Activated CD4-positive, alpha-beta T cell treated with anti-CD3 and anti-CD28 coated beads for 36 hours (primary cell): ENCODE results near the gene MALSU1. TPM values are rescaled to one million over a fixed set of nuclear protein-coding genes. Genes with fewer than 3 reads are reported as not detected.
A peak's percentile ranks its signal among the peaks of the same experiment; 100 is the strongest.
"Not testable (repeated sequence)": the region's sequence is repeated elsewhere in the genome, so short reads cannot be mapped to it uniquely, and the experiment has no call there.

ENCODE experiments used
- ATAC-seq: fragments of 200-7000 bp; cut with Tn5 transposase; one replicate; pipeline ENCODE4 v1.10.0; 2021; ENCODE audit warnings: mild to moderate bottlenecking, moderate library complexity
- CTCF ChIA-PET: fragments of 350-600 bp; sonication (Branson Sonifier 250); formaldehyde crosslinking; loops from one replicate; lab custom pipeline; 2021; ENCODE audit warnings: antibody characterized with exemption; lab: Charles Lee
- POLR2A ChIA-PET: fragments of 350-600 bp; sonication (Branson Sonifier 250); formaldehyde crosslinking; loops from one replicate; lab custom pipeline; 2021; ENCODE audit warnings: antibody characterized with exemption, inconsistent platforms; lab: Charles Lee
- DNase-seq: peaks from one replicate; pipeline ENCODE4 v3.0.0-alpha.2; 2020
- H3K27ac Mint-ChIP-seq: one replicate; pipeline ENCODE4 v1.8.0; 2021; ENCODE audit warnings: mixed read lengths
- H3K27me3 Mint-ChIP-seq: one replicate; pipeline ENCODE4 v1.8.0; 2021; ENCODE audit warnings: mixed read lengths
- H3K36me3 Mint-ChIP-seq: one replicate; pipeline ENCODE4 v1.8.0; 2021; ENCODE audit warnings: low read depth, mixed read lengths
- H3K4me1 Mint-ChIP-seq: one replicate; pipeline ENCODE4 v1.8.0; 2021; ENCODE audit warnings: mixed read lengths
- H3K4me3 Mint-ChIP-seq: one replicate; pipeline ENCODE4 v1.8.0; 2021; ENCODE audit warnings: mild to moderate bottlenecking, moderate library complexity, mixed read lengths
- H3K9me3 Mint-ChIP-seq: one replicate; pipeline ENCODE4 v1.8.0; 2021; ENCODE audit warnings: low read depth, mixed read lengths
- intact Hi-C, 2 experiments: fragments of 100-400 bp; cut with DNase I in 1 of 2; cut with micrococcal nuclease in 1 of 2; formaldehyde crosslinking; loops; one replicate each; pipeline versions ENCODE4 v1.14.2 to v1.15.1; 2022 to 2024; cut with DNase I, micrococcal nuclease
- total RNA-seq, 2 experiments: library from RNA; stranded (reverse); gene quantifications; one replicate each; pipeline ENCODE4 v1.2.3, GENCODE V29; 2021

The MALSU1 gene
- total RNA-seq, 2 experiments from 2014 or later: 97.7 to 98.4 TPM

DNA sequence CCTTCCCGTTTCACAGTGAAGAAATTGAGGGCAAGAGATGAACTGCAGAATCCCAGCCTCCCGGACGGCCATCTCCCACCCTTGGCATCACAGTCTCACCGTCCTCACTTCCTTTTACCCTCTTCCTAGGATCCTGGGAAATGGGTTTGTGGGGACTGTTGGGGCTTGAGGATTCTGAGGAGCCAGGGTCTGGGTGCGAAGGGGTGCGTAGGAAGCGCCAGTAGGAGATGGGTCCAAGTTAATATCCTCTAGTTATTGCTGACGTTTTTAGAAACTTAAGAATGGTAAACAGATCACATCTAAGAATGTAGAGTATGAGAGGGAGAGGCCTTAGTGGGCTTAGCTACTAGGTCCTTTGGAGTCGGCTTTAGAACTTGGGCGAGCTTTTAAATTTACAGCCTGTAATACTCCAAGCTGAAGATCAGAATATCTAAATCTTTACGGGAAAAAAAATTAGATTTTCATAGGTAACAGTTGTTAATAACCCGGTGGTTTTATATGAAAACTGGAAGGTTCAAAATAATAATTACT, 696 bp downstream of the MALSU1 start:
- H3K4me3 Mint-ChIP-seq: peak overlapping the region; percentile 98
- H3K9me3 Mint-ChIP-seq: peaks cover 4% of the 10 kb centered on the region
- peaks cover 45% of the 10 kb centered on the region for H3K4me1 Mint-ChIP-seq
- H3K27me3 Mint-ChIP-seq: no peaks in the 10 kb centered on the region
- DNase-seq (no peak), ATAC-seq (peak; percentile 3)
- ChIA-PET CTCF (interaction anchor here (0.7 to 1.3 kb wide), 4 partner anchors 17 to 48 kb away, joined by 3 to 12 read pairs (median 4); no protein-coding TSS in a partner anchor), POLR2A (no interaction called here)
- H3K36me3 Mint-ChIP-seq: peaks cover 37% of the 10 kb centered on the region
- peak overlapping the region; percentile 97 for H3K27ac Mint-ChIP-seq
- intact Hi-C loops: loop anchor here (1.0 to 5.0 kb wide), 11 partner anchors 23 to 295 kb away; partner anchors contain the start of genes HYCC1 (in 1 of the 2), KLHL7 (in 1 of the 2) and TRA2A (in 1 of the 2)

DNA sequence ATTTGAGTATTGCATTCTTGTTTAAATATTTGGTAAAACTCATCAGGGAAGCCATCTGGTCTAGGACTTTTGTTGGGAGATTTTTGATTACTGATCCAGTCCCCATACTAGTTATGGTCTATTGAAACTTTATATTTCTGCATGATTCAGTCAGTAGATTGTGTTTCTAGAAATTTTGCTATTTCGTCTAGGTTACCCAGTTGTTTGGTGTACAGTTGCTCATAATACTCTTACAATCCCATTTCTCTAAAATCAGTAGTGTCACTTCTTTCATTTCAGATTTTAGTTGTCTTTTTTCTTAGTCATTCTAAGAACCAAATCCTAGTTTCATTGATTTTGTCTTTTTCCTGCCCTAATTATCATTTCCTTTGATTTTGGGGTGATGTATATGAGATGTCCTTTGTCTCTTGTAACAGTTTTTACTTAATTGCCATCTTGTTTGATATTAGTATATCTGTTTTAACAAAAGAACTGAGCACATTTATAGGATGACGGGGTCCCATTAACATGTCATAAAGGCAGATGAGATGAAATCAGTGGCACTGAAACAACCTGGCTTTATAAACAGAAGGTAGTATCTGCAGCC, 7.9 kb downstream of the MALSU1 start:
- ChIA-PET POLR2A (interaction anchor here (0.6 kb wide), 1 partner anchor 49 kb away, joined by 3 read pairs; no protein-coding TSS in a partner anchor), CTCF (no interaction called here)
- H3K27ac Mint-ChIP-seq: peak overlapping the region; percentile 56
- H3K4me3 Mint-ChIP-seq: no peak overlapping the region
- peaks cover 47% of the 10 kb centered on the region for H3K4me1 Mint-ChIP-seq
- ATAC-seq (peak; percentile 85), DNase-seq (no peak)
- intact Hi-C loops: loop anchor here (1.0 kb wide), 2 partner anchors 50 to 66 kb away; no protein-coding TSS in a partner anchor
- H3K9me3 Mint-ChIP-seq: no peaks in the 10 kb centered on the region
- H3K27me3 Mint-ChIP-seq: no peaks in the 10 kb centered on the region
- H3K36me3 Mint-ChIP-seq: peaks cover 66% of the 10 kb centered on the region

GRCh38 chr7:23308754-23309153, 9.6 kb downstream of the MALSU1 start:
- DNase-seq: no peak
- no peak for ATAC-seq
- intact Hi-C loops: no loop called here
- ChIA-PET CTCF (interaction anchor here (1.0 kb wide), 1 partner anchor 14 kb away, joined by 3 read pairs; no protein-coding TSS in a partner anchor), POLR2A (no interaction called here)
- Mint-ChIP-seq H3K27ac (no peak overlapping the region), H3K9me3 (no peaks in the 10 kb centered on the region), H3K4me3 (no peak overlapping the region), H3K4me1 (peaks cover 36% of the 10 kb centered on the region), H3K27me3 (no peaks in the 10 kb centered on the region), H3K36me3 (peaks cover 54% of the 10 kb centered on the region)

GRCh38 chr7:23312141-23312540, 13.0 kb downstream of the MALSU1 start:
- H3K27ac Mint-ChIP-seq: not testable (repeated sequence)

DNA sequence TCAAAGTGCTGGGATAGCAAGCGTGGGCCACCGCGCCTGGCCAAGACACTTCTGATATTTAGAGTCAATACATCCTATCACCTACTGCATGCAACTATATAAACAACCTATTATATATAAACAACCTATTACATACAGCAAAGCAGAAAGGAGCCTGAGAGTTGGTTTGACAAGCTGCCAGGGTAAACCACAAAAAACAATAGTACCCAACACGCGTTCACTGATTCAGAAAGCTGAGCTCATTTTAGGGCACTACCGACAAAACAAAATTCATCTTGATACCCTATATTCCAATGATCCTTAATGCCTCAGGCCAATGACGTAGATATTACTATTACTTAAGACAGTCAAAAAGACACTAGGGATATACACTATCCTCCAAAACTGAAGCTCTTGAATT, 16.2 kb downstream of the MALSU1 start:
- DNase-seq (no peak), ATAC-seq (no peak)
- intact Hi-C loops: no loop called here
- Mint-ChIP-seq H3K27ac (no peak overlapping the region), H3K27me3 (peaks cover 3% of the 10 kb centered on the region), H3K36me3 (peaks cover 3% of the 10 kb centered on the region), H3K4me1 (peaks cover 5% of the 10 kb centered on the region), H3K4me3 (no peak overlapping the region), H3K9me3 (no peaks in the 10 kb centered on the region)
- CTCF ChIA-PET: interaction anchor here (0.6 to 0.8 kb wide), 2 partner anchors 44 to 272 kb away, joined by 4 read pairs; no protein-coding TSS in a partner anchor
- POLR2A ChIA-PET: no interaction called here

More at GRCh38 chr7:23312141-23312540, 13.0 kb downstream of the MALSU1 start:
- H3K4me1 Mint-ChIP-seq: peaks cover 12% of the 10 kb centered on the region
- intact Hi-C loops, DNase-seq, H3K4me3 Mint-ChIP-seq, H3K27me3 Mint-ChIP-seq, POLR2A ChIA-PET, ATAC-seq, H3K9me3 Mint-ChIP-seq: not testable (repeated sequence)
- peaks cover 29% of the 10 kb centered on the region for H3K36me3 Mint-ChIP-seq
- CTCF ChIA-PET: interaction anchor here (1.5 kb wide), 1 partner anchor 17 kb away, joined by 4 read pairs; no protein-coding TSS in a partner anchor

DNA sequence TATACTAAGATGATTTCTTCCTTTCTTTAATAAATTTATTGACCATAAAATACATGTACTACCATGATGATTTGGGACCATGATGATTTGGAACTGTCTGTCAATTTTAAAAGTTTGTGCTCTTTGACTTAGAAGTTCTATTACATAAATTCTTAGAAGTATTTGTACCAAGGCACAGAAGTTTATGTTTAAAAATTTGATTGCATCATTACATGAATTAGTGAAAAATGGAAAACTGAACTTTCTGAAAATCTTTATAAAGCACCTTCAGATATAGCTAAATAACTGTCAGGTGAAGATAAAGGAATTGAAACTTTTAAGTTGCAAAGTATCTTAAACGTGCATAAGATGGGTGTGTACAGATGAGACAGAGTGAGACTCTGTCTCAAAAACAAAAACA, 32.0 kb downstream of the MALSU1 start:
- ChIA-PET CTCF (no interaction called here), POLR2A (no interaction called here)
- Mint-ChIP-seq H3K27me3 (peaks cover 4% of the 10 kb centered on the region), H3K9me3 (no peaks in the 10 kb centered on the region), H3K27ac (no peak overlapping the region), H3K4me1 (no peaks in the 10 kb centered on the region), H3K4me3 (no peak overlapping the region), H3K36me3 (no peaks in the 10 kb centered on the region)
- intact Hi-C loops: no loop called here
- DNase-seq (no peak), ATAC-seq (no peak)

DNA sequence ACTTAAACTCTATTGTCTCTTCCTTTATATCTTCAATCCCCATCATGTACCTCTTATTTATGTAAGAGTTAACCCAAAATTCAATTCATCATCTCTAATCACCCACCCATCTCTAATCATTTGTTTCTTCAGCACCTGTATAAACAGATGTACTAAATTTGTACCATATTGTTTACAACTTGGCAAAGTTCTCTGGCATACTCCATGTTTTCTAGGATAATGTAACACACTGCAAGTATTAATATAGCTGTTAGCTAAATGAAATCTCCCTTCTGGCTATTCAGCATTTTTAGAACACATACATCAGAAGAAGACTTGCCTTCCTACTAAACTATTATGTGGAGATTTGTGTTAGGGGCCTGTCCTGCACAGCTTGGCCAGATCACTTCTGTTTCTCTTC, 33.1 kb downstream of the MALSU1 start:
- Mint-ChIP-seq H3K9me3 (no peaks in the 10 kb centered on the region), H3K4me3 (no peak overlapping the region), H3K27ac (no peak overlapping the region), H3K36me3 (no peaks in the 10 kb centered on the region), H3K4me1 (no peaks in the 10 kb centered on the region), H3K27me3 (peaks cover 4% of the 10 kb centered on the region)
- intact Hi-C loops: no loop called here
- DNase-seq: no peak
- ChIA-PET POLR2A (no interaction called here), CTCF (no interaction called here)
- ATAC-seq: no peak

- H3K4me1 Mint-ChIP-seq: no peaks in the 10 kb centered on the region
- H3K36me3 Mint-ChIP-seq: no peaks in the 10 kb centered on the region
- peaks cover 8% of the 10 kb centered on the region for H3K27me3 Mint-ChIP-seq
- DNase-seq (no peak), ATAC-seq (no peak)
- ChIA-PET POLR2A (no interaction called here), CTCF (interaction anchor here (1.0 kb wide), 2 partner anchors 10 to 60 kb away, joined by 3 read pairs; no protein-coding TSS in a partner anchor)
- H3K27ac Mint-ChIP-seq: no peak overlapping the region
- intact Hi-C loops: no loop called here
- H3K4me3 Mint-ChIP-seq: no peak overlapping the region
- H3K9me3 Mint-ChIP-seq: peaks cover 2% of the 10 kb centered on the region
Measured at GRCh38 chr7:23332910-23333612, 33.9 kb downstream of the MALSU1 start.

DNA sequence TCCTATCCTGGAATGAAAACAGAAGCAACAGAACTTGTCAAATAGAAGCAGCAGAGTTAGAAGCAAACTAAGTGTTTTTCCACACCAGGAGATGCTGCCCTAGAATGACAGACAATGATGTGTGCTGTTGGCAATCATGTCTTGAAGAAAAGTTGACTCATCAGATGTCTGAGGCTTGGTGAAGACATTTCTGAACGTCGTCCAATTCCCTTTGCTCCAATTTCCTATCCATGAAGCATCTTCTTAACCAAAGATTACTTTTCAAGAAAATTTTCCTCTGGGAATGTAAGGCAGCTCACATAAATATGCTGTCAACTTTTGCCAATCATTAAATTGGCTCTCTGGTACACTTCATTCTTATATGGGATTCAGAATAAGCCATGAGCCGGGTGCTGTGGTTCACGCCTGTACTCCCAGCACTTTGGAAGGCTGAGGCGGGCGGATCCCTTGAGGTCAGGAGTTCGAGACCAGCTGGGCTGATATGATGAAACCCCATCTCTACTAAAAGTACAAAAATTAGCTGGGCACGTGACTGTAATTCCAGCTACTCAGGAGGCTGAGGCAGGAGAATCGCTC, 34.6 kb downstream of the MALSU1 start:
- Mint-ChIP-seq H3K27ac (no peak overlapping the region), H3K9me3 (peaks cover 2% of the 10 kb centered on the region), H3K27me3 (peaks cover 8% of the 10 kb centered on the region), H3K36me3 (no peaks in the 10 kb centered on the region), H3K4me1 (no peaks in the 10 kb centered on the region), H3K4me3 (no peak overlapping the region)
- DNase-seq (no peak), ATAC-seq (no peak)
- intact Hi-C loops: no loop called here
- ChIA-PET CTCF (interaction anchor here (1.0 kb wide), 2 partner anchors 10 to 61 kb away, joined by 3 read pairs; no protein-coding TSS in a partner anchor), POLR2A (no interaction called here)

GRCh38 chr7:23334482-23335056, 35.4 kb downstream of the MALSU1 start:
- ATAC-seq: no peak
- POLR2A ChIA-PET: no interaction called here
- H3K4me3 Mint-ChIP-seq: no peak overlapping the region
- CTCF ChIA-PET: no interaction called here
- no peaks in the 10 kb centered on the region for H3K4me1 Mint-ChIP-seq
- no peak overlapping the region for H3K27ac Mint-ChIP-seq
- DNase-seq: no peak
- H3K27me3 Mint-ChIP-seq: peaks cover 8% of the 10 kb centered on the region
- peaks cover 2% of the 10 kb centered on the region for H3K9me3 Mint-ChIP-seq
- intact Hi-C loops: no loop called here
- no peaks in the 10 kb centered on the region for H3K36me3 Mint-ChIP-seq

DNA sequence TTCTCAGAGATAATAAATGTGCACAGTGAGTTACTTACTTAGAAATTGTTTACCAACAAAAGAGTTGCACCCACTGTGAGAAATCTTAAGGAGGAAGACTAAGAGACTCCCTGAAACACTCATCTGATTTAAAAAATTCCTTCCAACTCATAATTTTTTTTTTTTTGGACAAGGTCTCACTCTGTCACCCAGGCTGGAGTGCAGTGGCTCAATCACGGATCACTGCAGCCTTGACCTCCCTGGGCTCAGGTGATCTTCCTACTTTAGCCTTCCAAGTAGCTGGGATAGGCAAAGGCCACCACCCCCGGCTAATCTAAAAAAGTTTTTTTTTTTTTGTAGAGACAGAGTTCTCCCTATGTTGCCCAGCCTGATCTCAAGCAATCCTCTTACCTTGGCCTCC, 36.0 kb downstream of the MALSU1 start:
- Mint-ChIP-seq H3K9me3 (peaks cover 2% of the 10 kb centered on the region), H3K27me3 (peaks cover 8% of the 10 kb centered on the region), H3K36me3 (no peaks in the 10 kb centered on the region), H3K4me1 (no peaks in the 10 kb centered on the region), H3K4me3 (no peak overlapping the region), H3K27ac (no peak overlapping the region)
- no peak for ATAC-seq
- intact Hi-C loops: no loop called here
- ChIA-PET CTCF (interaction anchor here (0.7 kb wide), 1 partner anchor 65 kb away, joined by 3 read pairs; no protein-coding TSS in a partner anchor), POLR2A (no interaction called here)
- DNase-seq: no peak
